KMS-11 (cell line): Measurements from ENCODE around the gene OSBPL5.

Source experiments
- H2AFZ ChIP-seq: fragments of 200-600 bp; sonication (generic); 2 replicates; pipeline ENCODE4 v1.6.1; 2016; ENCODE audit warnings: antibody characterized with exemption, mixed run types, low read depth
- H3K27ac ChIP-seq: fragments of 200-600 bp; sonication (generic); 2 replicates; pipeline ENCODE4 v1.6.1; 2016; ENCODE audit warnings: mild to moderate bottlenecking, mixed run types
- H3K27me3 ChIP-seq: fragments of 200-600 bp; sonication (generic); 2 replicates; pipeline ENCODE4 v1.6.1; 2017; ENCODE audit warnings: mild to moderate bottlenecking, low read depth, mixed run types, moderate library complexity; ENCODE audit not compliant: insufficient read depth
- H3K36me3 ChIP-seq: fragments of 200-600 bp; sonication (generic); 2 replicates; pipeline ENCODE4 v1.6.1; 2017; ENCODE audit warnings: mild to moderate bottlenecking, mixed run types; ENCODE audit not compliant: insufficient read depth
- H3K4me1 ChIP-seq: fragments of 200-600 bp; sonication (generic); 2 replicates; pipeline ENCODE4 v1.6.1; 2016; ENCODE audit warnings: mild to moderate bottlenecking, low read depth, mixed run types; ENCODE audit not compliant: poor library complexity, severe bottlenecking
- H3K4me2 ChIP-seq: fragments of 200-600 bp; sonication (generic); 2 replicates; pipeline ENCODE4 v1.7.0; 2016; ENCODE audit warnings: mild to moderate bottlenecking, mixed run types
- H3K4me3 ChIP-seq: fragments of 200-600 bp; sonication (generic); IDR thresholded peaks from 2 replicates; pipeline ENCODE4 v1.6.1; 2017; ENCODE audit warnings: low read depth, low read length, mixed read lengths; ENCODE audit not compliant: insufficient read depth
- H3K79me2 ChIP-seq: fragments of 200-600 bp; sonication (generic); 2 replicates; pipeline ENCODE4 v1.6.1; 2016; ENCODE audit warnings: low read depth, mixed run types; ENCODE audit not compliant: insufficient read depth
- H3K9ac ChIP-seq: fragments of 200-600 bp; sonication (generic); 2 replicates; pipeline ENCODE4 v1.6.1; 2016; ENCODE audit warnings: mild to moderate bottlenecking, mixed run types
- H4K20me1 ChIP-seq: fragments of 200-600 bp; sonication (generic); 2 replicates; pipeline ENCODE4 v1.6.1; 2016; ENCODE audit warnings: mild to moderate bottlenecking, mixed run types; ENCODE audit not compliant: insufficient read depth
- TF ChIP-seq, protein P1 (sequence below): fragments of 200-600 bp; sonication (generic); conservative IDR thresholded peaks from 2 replicates; pipeline ENCODE4 v1.6.1; 2017; ENCODE audit warnings: low read depth, mild to moderate bottlenecking, antibody characterized with exemption, low read length, moderate library complexity, mixed read lengths

OSBPL5 gene

GRCh38 chr11:3091846-3092602, 73.1 kb downstream of the OSBPL5 start:
- TF ChIP-seq, protein P1, sequence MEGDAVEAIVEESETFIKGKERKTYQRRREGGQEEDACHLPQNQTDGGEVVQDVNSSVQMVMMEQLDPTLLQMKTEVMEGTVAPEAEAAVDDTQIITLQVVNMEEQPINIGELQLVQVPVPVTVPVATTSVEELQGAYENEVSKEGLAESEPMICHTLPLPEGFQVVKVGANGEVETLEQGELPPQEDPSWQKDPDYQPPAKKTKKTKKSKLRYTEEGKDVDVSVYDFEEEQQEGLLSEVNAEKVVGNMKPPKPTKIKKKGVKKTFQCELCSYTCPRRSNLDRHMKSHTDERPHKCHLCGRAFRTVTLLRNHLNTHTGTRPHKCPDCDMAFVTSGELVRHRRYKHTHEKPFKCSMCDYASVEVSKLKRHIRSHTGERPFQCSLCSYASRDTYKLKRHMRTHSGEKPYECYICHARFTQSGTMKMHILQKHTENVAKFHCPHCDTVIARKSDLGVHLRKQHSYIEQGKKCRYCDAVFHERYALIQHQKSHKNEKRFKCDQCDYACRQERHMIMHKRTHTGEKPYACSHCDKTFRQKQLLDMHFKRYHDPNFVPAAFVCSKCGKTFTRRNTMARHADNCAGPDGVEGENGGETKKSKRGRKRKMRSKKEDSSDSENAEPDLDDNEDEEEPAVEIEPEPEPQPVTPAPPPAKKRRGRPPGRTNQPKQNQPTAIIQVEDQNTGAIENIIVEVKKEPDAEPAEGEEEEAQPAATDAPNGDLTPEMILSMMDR = peak; percentile 92
- no peaks in the 10 kb centered on the region for H3K27me3 ChIP-seq
- no peaks in the 10 kb centered on the region for H3K36me3 ChIP-seq
- H4K20me1 ChIP-seq = no peaks in the 10 kb centered on the region
- H3K4me2 ChIP-seq = no peak overlapping the region
- H3K4me1 ChIP-seq = no peaks in the 10 kb centered on the region
- H3K27ac ChIP-seq = no peak overlapping the region
- H3K79me2 ChIP-seq = no peaks in the 10 kb centered on the region
- no peak overlapping the region for H2AFZ ChIP-seq
- no peak overlapping the region for H3K9ac ChIP-seq
- H3K4me3 ChIP-seq = no peak overlapping the region

DNA sequence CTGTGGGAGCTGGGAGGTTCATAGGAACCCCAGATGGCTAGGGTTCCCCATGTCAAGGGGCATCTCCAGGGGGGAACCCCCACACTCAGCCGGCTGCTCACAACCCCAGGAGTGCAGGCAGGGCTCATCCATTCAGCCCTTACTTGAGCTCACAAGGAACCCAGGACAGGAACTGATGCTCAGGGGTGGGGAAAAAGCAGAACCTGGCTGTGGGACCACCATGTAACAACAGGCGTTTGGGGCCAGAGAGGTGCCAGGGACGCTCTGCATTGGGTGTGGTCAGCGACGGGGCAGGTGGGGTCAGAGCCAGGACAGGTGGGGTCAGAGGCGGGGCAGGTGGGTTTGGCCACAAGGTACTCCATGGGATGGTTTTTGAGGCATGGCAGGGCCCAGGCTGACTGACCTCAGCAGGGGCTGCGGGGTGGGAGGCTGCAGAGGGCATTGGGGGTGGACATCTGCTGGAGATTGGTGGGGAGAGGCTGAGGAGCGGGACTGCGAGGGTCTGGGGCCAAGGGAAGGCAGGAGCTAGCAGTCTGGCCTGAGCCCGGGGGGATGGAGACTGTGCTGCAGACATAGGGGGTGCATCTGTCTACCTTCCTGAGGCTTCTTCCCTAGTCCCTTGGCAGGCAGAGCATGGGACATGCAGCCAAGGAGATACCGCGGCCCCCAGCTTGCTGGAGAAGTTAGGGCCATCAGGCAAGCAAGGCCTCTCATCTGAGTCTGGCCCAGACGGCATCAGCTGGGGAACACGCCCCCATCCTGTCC, 73.8 kb downstream of the OSBPL5 start:
- no peaks in the 10 kb centered on the region for H3K27me3 ChIP-seq
- H3K4me1 ChIP-seq = no peaks in the 10 kb centered on the region
- H3K9ac ChIP-seq = no peak overlapping the region
- no peaks in the 10 kb centered on the region for H4K20me1 ChIP-seq
- no peak overlapping the region for H3K4me2 ChIP-seq
- TF ChIP-seq, protein P1 = no peak
- H3K36me3 ChIP-seq = no peaks in the 10 kb centered on the region
- H3K27ac ChIP-seq = no peak overlapping the region
- no peak overlapping the region for H2AFZ ChIP-seq
- no peak overlapping the region for H3K4me3 ChIP-seq
- no peaks in the 10 kb centered on the region for H3K79me2 ChIP-seq

GRCh38 chr11:3090096-3090901, 74.8 kb downstream of the OSBPL5 start:
- no peak overlapping the region for H3K4me3 ChIP-seq

More at GRCh38 chr11:3090096-3090901, 74.8 kb downstream of the OSBPL5 start:
- Histone ChIP-seq H3K4me1 (no peaks in the 10 kb centered on the region), H3K79me2 (no peaks in the 10 kb centered on the region), H4K20me1 (no peaks in the 10 kb centered on the region), H3K36me3 (no peaks in the 10 kb centered on the region), H3K27me3 (no peaks in the 10 kb centered on the region), H3K9ac (no peak overlapping the region), H2AFZ (no peak overlapping the region), H3K4me2 (no peak overlapping the region), H3K27ac (no peak overlapping the region)
- TF ChIP-seq, protein P1 = no peak
